H1 (cell line): ENCODE results near the gene KRTAP10-7. TPM values are rescaled to one million over a fixed set of nuclear protein-coding genes. Genes with fewer than 3 reads are reported as not detected.

ENCODE experiments used
- CBX5 ChIP-seq: fragments of 300-800, 300-1000 bp; sonication (generic); IDR thresholded peaks from 2 replicates; pipeline ENCODE4 v1.7.1; 2016; ENCODE audit warnings: antibody characterized with exemption, low read length, low read depth
- NRF1 ChIP-seq: IDR thresholded peaks from 2 replicates; pipeline ENCODE4 v1.6.1; 2011; ENCODE audit warnings: mild to moderate bottlenecking, low read depth, low read length, improper control_type of control experiment
- RBBP5 ChIP-seq: IDR thresholded peaks from 2 replicates; pipeline ENCODE4 v1.7.1; 2012; ENCODE audit warnings: low read depth, mild to moderate bottlenecking, inconsistent platforms, low read length, moderate library complexity, borderline replicate concordance
- TAF1 ChIP-seq: IDR thresholded peaks from 2 replicates; pipeline ENCODE4 v1.6.1; 2011; ENCODE audit warnings: mild to moderate bottlenecking, low read depth, low read length
- polyA plus RNA-seq, 7 experiments: library from polyadenylated mRNA; depleted of rRNA in 3 of 7; stranded (reverse) in 5 of 7; unstranded in 2 of 7; fragments of >200 nt in 5 of 7; fragments of 200-250 nt in 2 of 7; gene quantifications; 1 replicate in 5 of 7; 2 replicates in 1 of 7; 4 replicates in 1 of 7; pipeline versions ENCODE4 v1.2.1 to v1.2.3, GENCODE V29; 2011 to 2013; ENCODE audit warnings: missing spikeins in 2 of 7, mixed read lengths in 2 of 7
- total RNA-seq: library from RNA; stranded (reverse); fragmentation: NEBNext Ultra II Directional; extraction: Animal tissue kit (Norgen Biotek cat#: 25700); gene quantifications from 2 replicates; pipeline ENCODE4 v1.2.1, GENCODE V29; 2021
- TF ChIP-seq, protein P1 (sequence below): fragments of 300-600 bp; sonication (generic); IDR thresholded peaks from 2 replicates; pipeline ENCODE4 v1.7.1; 2012; ENCODE audit warnings: low read length, moderate library complexity, mild to moderate bottlenecking, inconsistent platforms; ENCODE audit not compliant: insufficient replicate concordance
- TF ChIP-seq, protein P2 (sequence below): IDR thresholded peaks from 2 replicates; pipeline ENCODE4 v1.6.1; 2011; ENCODE audit warnings: low read length, improper control_type of control experiment
- TF ChIP-seq, protein P3 (sequence below), 3 experiments: IDR thresholded peaks; 1 replicate in 2 of 3; 2 replicates in 1 of 3; pipeline versions ENCODE4 v1.5.1 to v1.6.1; 2011; ENCODE audit warnings: low read length in 3 of 3, mild to moderate bottlenecking in 3 of 3, inconsistent platforms in 2 of 3, low read depth in 1 of 3, moderate library complexity in 1 of 3; ENCODE audit not compliant: insufficient read depth in 1 of 3; ENCODE audit errors: control extremely low read depth in 1 of 3

Gene KRTAP10-7
- total and polyA plus RNA-seq, 2 of the 8 experiments (the other 6 are each of a cell fraction or from before 2014, with no cell fraction given): not detected

DNA sequence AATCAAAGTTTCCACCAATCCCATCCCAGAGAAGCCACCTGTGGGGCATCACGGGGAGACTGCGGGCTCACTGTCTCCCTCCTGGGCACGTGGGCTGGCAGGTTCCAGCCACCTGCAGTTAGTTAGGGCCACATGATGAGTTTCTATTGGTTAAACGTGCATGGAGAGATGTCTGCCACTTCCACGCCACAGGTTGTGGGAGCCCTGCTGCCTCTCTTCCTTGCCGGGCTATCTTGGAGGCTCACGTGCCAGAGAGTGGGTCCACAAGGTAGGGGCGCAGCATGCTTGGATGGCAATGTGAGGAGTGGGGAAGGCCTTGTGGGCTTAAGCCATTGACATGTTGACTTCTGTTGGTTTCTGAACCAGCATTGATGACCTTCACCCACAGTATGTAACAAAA, 3.5 kb downstream of the KRTAP10-7 start (continued):
- TF ChIP-seq, protein P1, sequence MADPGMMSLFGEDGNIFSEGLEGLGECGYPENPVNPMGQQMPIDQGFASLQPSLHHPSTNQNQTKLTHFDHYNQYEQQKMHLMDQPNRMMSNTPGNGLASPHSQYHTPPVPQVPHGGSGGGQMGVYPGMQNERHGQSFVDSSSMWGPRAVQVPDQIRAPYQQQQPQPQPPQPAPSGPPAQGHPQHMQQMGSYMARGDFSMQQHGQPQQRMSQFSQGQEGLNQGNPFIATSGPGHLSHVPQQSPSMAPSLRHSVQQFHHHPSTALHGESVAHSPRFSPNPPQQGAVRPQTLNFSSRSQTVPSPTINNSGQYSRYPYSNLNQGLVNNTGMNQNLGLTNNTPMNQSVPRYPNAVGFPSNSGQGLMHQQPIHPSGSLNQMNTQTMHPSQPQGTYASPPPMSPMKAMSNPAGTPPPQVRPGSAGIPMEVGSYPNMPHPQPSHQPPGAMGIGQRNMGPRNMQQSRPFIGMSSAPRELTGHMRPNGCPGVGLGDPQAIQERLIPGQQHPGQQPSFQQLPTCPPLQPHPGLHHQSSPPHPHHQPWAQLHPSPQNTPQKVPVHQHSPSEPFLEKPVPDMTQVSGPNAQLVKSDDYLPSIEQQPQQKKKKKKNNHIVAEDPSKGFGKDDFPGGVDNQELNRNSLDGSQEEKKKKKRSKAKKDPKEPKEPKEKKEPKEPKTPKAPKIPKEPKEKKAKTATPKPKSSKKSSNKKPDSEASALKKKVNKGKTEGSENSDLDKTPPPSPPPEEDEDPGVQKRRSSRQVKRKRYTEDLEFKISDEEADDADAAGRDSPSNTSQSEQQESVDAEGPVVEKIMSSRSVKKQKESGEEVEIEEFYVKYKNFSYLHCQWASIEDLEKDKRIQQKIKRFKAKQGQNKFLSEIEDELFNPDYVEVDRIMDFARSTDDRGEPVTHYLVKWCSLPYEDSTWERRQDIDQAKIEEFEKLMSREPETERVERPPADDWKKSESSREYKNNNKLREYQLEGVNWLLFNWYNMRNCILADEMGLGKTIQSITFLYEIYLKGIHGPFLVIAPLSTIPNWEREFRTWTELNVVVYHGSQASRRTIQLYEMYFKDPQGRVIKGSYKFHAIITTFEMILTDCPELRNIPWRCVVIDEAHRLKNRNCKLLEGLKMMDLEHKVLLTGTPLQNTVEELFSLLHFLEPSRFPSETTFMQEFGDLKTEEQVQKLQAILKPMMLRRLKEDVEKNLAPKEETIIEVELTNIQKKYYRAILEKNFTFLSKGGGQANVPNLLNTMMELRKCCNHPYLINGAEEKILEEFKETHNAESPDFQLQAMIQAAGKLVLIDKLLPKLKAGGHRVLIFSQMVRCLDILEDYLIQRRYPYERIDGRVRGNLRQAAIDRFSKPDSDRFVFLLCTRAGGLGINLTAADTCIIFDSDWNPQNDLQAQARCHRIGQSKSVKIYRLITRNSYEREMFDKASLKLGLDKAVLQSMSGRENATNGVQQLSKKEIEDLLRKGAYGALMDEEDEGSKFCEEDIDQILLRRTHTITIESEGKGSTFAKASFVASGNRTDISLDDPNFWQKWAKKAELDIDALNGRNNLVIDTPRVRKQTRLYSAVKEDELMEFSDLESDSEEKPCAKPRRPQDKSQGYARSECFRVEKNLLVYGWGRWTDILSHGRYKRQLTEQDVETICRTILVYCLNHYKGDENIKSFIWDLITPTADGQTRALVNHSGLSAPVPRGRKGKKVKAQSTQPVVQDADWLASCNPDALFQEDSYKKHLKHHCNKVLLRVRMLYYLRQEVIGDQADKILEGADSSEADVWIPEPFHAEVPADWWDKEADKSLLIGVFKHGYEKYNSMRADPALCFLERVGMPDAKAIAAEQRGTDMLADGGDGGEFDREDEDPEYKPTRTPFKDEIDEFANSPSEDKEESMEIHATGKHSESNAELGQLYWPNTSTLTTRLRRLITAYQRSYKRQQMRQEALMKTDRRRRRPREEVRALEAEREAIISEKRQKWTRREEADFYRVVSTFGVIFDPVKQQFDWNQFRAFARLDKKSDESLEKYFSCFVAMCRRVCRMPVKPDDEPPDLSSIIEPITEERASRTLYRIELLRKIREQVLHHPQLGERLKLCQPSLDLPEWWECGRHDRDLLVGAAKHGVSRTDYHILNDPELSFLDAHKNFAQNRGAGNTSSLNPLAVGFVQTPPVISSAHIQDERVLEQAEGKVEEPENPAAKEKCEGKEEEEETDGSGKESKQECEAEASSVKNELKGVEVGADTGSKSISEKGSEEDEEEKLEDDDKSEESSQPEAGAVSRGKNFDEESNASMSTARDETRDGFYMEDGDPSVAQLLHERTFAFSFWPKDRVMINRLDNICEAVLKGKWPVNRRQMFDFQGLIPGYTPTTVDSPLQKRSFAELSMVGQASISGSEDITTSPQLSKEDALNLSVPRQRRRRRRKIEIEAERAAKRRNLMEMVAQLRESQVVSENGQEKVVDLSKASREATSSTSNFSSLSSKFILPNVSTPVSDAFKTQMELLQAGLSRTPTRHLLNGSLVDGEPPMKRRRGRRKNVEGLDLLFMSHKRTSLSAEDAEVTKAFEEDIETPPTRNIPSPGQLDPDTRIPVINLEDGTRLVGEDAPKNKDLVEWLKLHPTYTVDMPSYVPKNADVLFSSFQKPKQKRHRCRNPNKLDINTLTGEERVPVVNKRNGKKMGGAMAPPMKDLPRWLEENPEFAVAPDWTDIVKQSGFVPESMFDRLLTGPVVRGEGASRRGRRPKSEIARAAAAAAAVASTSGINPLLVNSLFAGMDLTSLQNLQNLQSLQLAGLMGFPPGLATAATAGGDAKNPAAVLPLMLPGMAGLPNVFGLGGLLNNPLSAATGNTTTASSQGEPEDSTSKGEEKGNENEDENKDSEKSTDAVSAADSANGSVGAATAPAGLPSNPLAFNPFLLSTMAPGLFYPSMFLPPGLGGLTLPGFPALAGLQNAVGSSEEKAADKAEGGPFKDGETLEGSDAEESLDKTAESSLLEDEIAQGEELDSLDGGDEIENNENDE: no peak
- no peak for TF ChIP-seq TAF1
- TF ChIP-seq CBX5: no peak
- TF ChIP-seq, protein P2, sequence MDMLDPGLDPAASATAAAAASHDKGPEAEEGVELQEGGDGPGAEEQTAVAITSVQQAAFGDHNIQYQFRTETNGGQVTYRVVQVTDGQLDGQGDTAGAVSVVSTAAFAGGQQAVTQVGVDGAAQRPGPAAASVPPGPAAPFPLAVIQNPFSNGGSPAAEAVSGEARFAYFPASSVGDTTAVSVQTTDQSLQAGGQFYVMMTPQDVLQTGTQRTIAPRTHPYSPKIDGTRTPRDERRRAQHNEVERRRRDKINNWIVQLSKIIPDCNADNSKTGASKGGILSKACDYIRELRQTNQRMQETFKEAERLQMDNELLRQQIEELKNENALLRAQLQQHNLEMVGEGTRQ: no peak
- TF ChIP-seq NRF1: no peak
- TF ChIP-seq, protein P3, sequence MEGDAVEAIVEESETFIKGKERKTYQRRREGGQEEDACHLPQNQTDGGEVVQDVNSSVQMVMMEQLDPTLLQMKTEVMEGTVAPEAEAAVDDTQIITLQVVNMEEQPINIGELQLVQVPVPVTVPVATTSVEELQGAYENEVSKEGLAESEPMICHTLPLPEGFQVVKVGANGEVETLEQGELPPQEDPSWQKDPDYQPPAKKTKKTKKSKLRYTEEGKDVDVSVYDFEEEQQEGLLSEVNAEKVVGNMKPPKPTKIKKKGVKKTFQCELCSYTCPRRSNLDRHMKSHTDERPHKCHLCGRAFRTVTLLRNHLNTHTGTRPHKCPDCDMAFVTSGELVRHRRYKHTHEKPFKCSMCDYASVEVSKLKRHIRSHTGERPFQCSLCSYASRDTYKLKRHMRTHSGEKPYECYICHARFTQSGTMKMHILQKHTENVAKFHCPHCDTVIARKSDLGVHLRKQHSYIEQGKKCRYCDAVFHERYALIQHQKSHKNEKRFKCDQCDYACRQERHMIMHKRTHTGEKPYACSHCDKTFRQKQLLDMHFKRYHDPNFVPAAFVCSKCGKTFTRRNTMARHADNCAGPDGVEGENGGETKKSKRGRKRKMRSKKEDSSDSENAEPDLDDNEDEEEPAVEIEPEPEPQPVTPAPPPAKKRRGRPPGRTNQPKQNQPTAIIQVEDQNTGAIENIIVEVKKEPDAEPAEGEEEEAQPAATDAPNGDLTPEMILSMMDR (IDR thresholded peaks at IDR 0.05; ENCODE audit: control extremely low read depth in 1 of 3, insufficient read depth in 1 of 3, low read depth in 1 of 3, low read length in 3 of 3): no peak
- no peak for TF ChIP-seq RBBP5
